ENCODE results near the gene PLAC1.

Gene PLAC1

DNA sequence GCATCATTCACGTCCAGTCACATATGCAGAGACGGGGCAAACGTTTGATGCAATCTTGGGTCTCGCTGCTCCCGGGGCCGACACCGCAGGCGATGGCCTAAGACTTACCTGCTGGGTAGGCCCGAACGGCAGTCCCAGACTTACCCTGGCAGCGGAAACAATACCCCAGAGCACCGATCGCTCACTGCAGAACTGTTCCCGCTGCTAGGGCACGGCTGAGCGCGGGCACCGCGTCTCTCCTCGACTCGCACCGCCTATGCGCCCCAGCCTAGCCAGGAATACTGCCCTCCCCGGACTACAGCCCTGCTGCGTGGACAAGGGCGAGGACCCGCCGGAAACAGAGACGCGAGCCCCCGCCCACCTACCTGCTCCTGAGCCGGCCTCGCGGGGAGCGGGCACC lies 112.1 kb downstream of the PLAC1 start:
- Histone ChIP-seq H3K79me2 (ENCODE audit: control insufficient read depth, low read length) (no peaks in the 10 kb centered on the region), H3K36me3 (ENCODE audit: control insufficient read depth, low read length) (no peaks in the 10 kb centered on the region), H3K4me2 (ENCODE audit: low read length) (no peak overlapping the region), H3F3A (ENCODE audit: control insufficient read depth, insufficient read depth) (no peaks in the 10 kb centered on the region), H4K20me1 (ENCODE audit: control insufficient read depth, insufficient read depth, low read depth, low read length) (no peaks in the 10 kb centered on the region), H3K4me1 (ENCODE audit: control insufficient read depth, low read length) (peaks cover 27% of the 10 kb centered on the region), H3K27me3 (ENCODE audit: control insufficient read depth, low read length) (peaks cover 41% of the 10 kb centered on the region), H3K9me2 (replicated peaks; ENCODE audit: control insufficient read depth, low read length) (no peaks in the 10 kb centered on the region), H3K4me3 (ENCODE audit: low read length) (no peak overlapping the region), H3K9me3 (ENCODE audit: control insufficient read depth, insufficient read depth, low read length) (no peaks in the 10 kb centered on the region), H3K27ac (ENCODE audit: low read depth, low read length) (no peak overlapping the region)
- TF ChIP-seq EZH2phosphoT487 (IDR thresholded peaks at IDR 0.05; ENCODE audit: borderline replicate concordance, low read length) = no peak
- TF ChIP-seq, protein P1, sequence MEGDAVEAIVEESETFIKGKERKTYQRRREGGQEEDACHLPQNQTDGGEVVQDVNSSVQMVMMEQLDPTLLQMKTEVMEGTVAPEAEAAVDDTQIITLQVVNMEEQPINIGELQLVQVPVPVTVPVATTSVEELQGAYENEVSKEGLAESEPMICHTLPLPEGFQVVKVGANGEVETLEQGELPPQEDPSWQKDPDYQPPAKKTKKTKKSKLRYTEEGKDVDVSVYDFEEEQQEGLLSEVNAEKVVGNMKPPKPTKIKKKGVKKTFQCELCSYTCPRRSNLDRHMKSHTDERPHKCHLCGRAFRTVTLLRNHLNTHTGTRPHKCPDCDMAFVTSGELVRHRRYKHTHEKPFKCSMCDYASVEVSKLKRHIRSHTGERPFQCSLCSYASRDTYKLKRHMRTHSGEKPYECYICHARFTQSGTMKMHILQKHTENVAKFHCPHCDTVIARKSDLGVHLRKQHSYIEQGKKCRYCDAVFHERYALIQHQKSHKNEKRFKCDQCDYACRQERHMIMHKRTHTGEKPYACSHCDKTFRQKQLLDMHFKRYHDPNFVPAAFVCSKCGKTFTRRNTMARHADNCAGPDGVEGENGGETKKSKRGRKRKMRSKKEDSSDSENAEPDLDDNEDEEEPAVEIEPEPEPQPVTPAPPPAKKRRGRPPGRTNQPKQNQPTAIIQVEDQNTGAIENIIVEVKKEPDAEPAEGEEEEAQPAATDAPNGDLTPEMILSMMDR (IDR thresholded peaks at IDR 0.05; ENCODE audit: low read depth, low read length, poor library complexity, severe bottlenecking) = no peak

DNA sequence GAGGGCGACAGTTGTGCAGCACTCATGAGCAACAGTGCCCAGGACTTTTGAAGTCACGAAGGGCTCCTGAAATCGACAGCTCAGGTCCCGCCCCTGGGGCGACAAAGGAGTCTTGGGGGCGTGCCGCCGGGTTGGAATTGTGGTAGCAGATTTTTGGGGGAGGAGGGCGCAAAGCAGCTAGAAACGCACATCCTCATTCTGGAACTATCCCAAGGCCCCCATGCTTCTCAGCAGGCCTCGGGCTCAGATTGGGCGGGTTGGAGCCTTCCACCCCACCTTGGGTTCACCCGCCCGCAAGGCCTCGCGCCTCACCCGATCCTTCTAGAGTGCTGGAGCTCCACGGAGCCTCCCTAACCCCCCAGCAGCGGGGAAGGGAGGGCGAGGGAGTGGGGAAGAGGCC lies 112.8 kb downstream of the PLAC1 start:
- Histone ChIP-seq H3K79me2 (ENCODE audit: control insufficient read depth, low read length) (no peaks in the 10 kb centered on the region), H4K20me1 (ENCODE audit: control insufficient read depth, insufficient read depth, low read depth, low read length) (no peaks in the 10 kb centered on the region), H3K9me2 (replicated peaks; ENCODE audit: control insufficient read depth, low read length) (no peaks in the 10 kb centered on the region), H3K27ac (ENCODE audit: low read depth, low read length) (no peak overlapping the region), H3K9me3 (ENCODE audit: control insufficient read depth, insufficient read depth, low read length) (no peaks in the 10 kb centered on the region), H3K4me2 (ENCODE audit: low read length) (no peak overlapping the region), H3K36me3 (ENCODE audit: control insufficient read depth, low read length) (no peaks in the 10 kb centered on the region), H3K4me3 (ENCODE audit: low read length) (no peak overlapping the region), H3K27me3 (ENCODE audit: control insufficient read depth, low read length) (peaks cover 35% of the 10 kb centered on the region), H3F3A (ENCODE audit: control insufficient read depth, insufficient read depth) (no peaks in the 10 kb centered on the region), H3K4me1 (ENCODE audit: control insufficient read depth, low read length) (peaks cover 25% of the 10 kb centered on the region)
- no peak for TF ChIP-seq EZH2phosphoT487 (IDR thresholded peaks at IDR 0.05; ENCODE audit: borderline replicate concordance, low read length)
- TF ChIP-seq, protein P1 (IDR thresholded peaks at IDR 0.05; ENCODE audit: low read depth, low read length, poor library complexity, severe bottlenecking) = no peak

DNA sequence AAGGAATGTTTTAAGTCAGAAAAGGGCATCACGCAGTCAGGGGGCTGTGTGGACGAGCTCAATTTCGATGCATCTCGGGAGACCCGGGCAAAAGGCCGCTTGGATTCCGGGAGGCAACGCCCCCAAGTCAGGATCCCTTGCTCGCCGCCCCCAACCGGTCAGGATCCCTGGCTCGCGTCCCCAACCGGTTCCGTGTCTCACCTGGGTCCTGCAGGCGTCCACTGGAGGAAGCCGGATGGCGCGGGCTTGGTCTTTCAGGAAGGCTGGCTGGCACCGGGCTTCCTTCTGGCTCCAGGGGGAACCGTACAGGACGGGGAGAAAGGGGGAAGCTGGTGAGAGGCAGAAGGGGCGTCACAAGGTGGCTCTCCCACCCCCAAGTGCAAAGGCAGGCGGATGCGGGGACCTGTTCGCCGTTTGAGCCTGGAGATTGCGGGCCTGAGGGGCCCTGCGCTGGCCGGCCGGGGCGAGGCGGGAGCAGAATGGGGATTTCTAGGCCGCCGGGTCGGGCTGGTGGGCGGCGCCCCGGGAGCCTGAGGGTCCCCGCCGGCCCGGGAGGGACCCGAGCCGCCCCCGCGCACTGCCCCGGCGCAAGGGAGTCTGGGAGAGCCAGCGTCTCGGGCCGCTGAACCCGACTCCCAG lies 113.6 kb downstream of the PLAC1 start:
- Histone ChIP-seq H3K4me1 (ENCODE audit: control insufficient read depth, low read length) (peaks cover 16% of the 10 kb centered on the region), H3K9me2 (replicated peaks; ENCODE audit: control insufficient read depth, low read length) (no peaks in the 10 kb centered on the region), H3K4me2 (ENCODE audit: low read length) (no peak overlapping the region), H3K36me3 (ENCODE audit: control insufficient read depth, low read length) (no peaks in the 10 kb centered on the region), H3K4me3 (ENCODE audit: low read length) (no peak overlapping the region), H3K79me2 (ENCODE audit: control insufficient read depth, low read length) (no peaks in the 10 kb centered on the region), H3K9me3 (ENCODE audit: control insufficient read depth, insufficient read depth, low read length) (no peaks in the 10 kb centered on the region), H3K27ac (ENCODE audit: low read depth, low read length) (no peak overlapping the region), H4K20me1 (ENCODE audit: control insufficient read depth, insufficient read depth, low read depth, low read length) (no peaks in the 10 kb centered on the region), H3K27me3 (ENCODE audit: control insufficient read depth, low read length) (peaks cover 26% of the 10 kb centered on the region), H3F3A (ENCODE audit: control insufficient read depth, insufficient read depth) (no peaks in the 10 kb centered on the region)
- TF ChIP-seq, protein P1 (IDR thresholded peaks at IDR 0.05; ENCODE audit: low read depth, low read length, poor library complexity, severe bottlenecking) = no peak
- no peak for TF ChIP-seq EZH2phosphoT487 (IDR thresholded peaks at IDR 0.05; ENCODE audit: borderline replicate concordance, low read length)
